ENCODE data around the gene CD79B. TPM values are rescaled to one million over a fixed set of nuclear protein-coding genes. Genes with fewer than 3 reads are reported as not detected.

The CD79B gene
- total and polyA plus RNA-seq, 2 of the 13 experiments (the other 11 are each of a cell fraction or from before 2014, with no cell fraction given) = not detected

- no peak for TF ChIP-seq GRHL1 (CRISPR knock-in tag; conservative IDR thresholded peaks at IDR 0.05)
- no peak for TF ChIP-seq PCBP1 (IDR thresholded peaks at IDR 0.05; ENCODE audit: borderline replicate concordance, low read depth, low read length)
- TF ChIP-seq SP5 (CRISPR knock-in tag; IDR thresholded peaks at IDR 0.05; ENCODE audit: borderline replicate concordance, low read depth) = 0 out of 2 replicates have a peak, but pooled peaks have one; percentile 18
- TF ChIP-seq RFX5 (IDR thresholded peaks at IDR 0.05; ENCODE audit: low read depth, low read length) = no peak
- TF ChIP-seq ZNF691 (CRISPR knock-in tag; IDR thresholded peaks at IDR 0.05; ENCODE audit: borderline replicate concordance, low read depth) = peak; percentile 49; the same call in 1 of the 2 replicates
- no peak for TF ChIP-seq STAT6 (CRISPR knock-in tag; IDR thresholded peaks at IDR 0.05; ENCODE audit: borderline replicate concordance)
- no peak for TF ChIP-seq FUBP1 (CRISPR knock-in tag; IDR thresholded peaks at IDR 0.05; ENCODE audit: borderline replicate concordance)
- TF ChIP-seq SRSF9 (IDR thresholded peaks at IDR 0.05; ENCODE audit: borderline replicate concordance, insufficient read depth, low read depth, low read length, poor library complexity, severe bottlenecking) = no peak
- TF ChIP-seq ZBTB40 (IDR thresholded peaks at IDR 0.05) = no peak
- TF ChIP-seq ZBTB40 (CRISPR knock-in tag; IDR thresholded peaks at IDR 0.05) = no peak
- TF ChIP-seq HOXD1 (CRISPR knock-in tag; IDR thresholded peaks at IDR 0.05) = no peak
- TF ChIP-seq ZNF619 (CRISPR knock-in tag; IDR thresholded peaks at IDR 0.05) = peak; percentile 32; the same call in 1 of the 2 replicates
- TF ChIP-seq MED1 (CRISPR knock-in tag; IDR thresholded peaks at IDR 0.05) = no peak
Observed at GRCh38 chr17:63919311-63919723, 12.8 kb downstream of the CD79B start (continued).
